Endothelial cell of umbilical vein (primary cell): ENCODE results near the gene PDE4B. TPM values are rescaled to one million over a fixed set of nuclear protein-coding genes. Genes with fewer than 3 reads are reported as not detected.
A peak's percentile ranks its signal among the peaks of the same experiment; 100 is the strongest.

Source experiments
- BruUV-seq: library from RNA; stranded (reverse); fragments of 400-500 nt; replicated peaks from 2 replicates; lab custom pipeline; 2021; lab: Mats Ljungman, UMichigan
- CTCF ChIA-PET: fragments of 300-600, 350-600 bp; sonication (Branson Sonifier 250); formaldehyde crosslinking; loops from one replicate; lab custom pipeline; 2021; ENCODE audit warnings: antibody characterized with exemption, inconsistent platforms; lab: Charles Lee
- POLR2A ChIA-PET: fragments of 300-600, 350-600 bp; sonication (Branson Sonifier 250); formaldehyde crosslinking; loops from one replicate; lab custom pipeline; 2021; ENCODE audit warnings: antibody characterized with exemption, inconsistent platforms; lab: Charles Lee
- DNase-seq: peaks from one replicate; pipeline ENCODE4 v3.0.0-alpha.2; 2011; ENCODE audit warnings: low read depth, low spot score
- FAIRE-seq: peaks from 2 replicates; lab custom pipeline; 2011; peaks lifted over from hg19 to GRCh38; lab: Jason Lieb, UNC
- H2AFZ ChIP-seq: 2 replicates; pipeline ENCODE4 v1.6.0; 2012; ENCODE audit warnings: low read depth, low read length, control low read depth, inconsistent platforms
- H3K27ac ChIP-seq: 2 replicates; pipeline ENCODE4 v1.5.1; 2011; ENCODE audit warnings: low read depth, mild to moderate bottlenecking, control low read depth, low read length, moderate library complexity; ENCODE audit not compliant: insufficient read depth
- H3K27me3 ChIP-seq, 2 experiments: 2 replicates each; pipeline versions ENCODE4 v1.6.0 to v1.6.1; 2011; ENCODE audit warnings: low read length in 2 of 2, mixed read lengths in 1 of 2; ENCODE audit not compliant: control insufficient read depth in 2 of 2, insufficient read depth in 2 of 2
- H3K36me3 ChIP-seq, 2 experiments: 2 replicates in 1 of 2; 3 replicates in 1 of 2; pipeline ENCODE4 v1.5.1; 2011; ENCODE audit warnings: low read length in 2 of 2, mild to moderate bottlenecking in 1 of 2, moderate library complexity in 1 of 2; ENCODE audit not compliant: control insufficient read depth in 2 of 2, insufficient read depth in 2 of 2; ENCODE audit errors: extremely low read depth in 1 of 2
- H3K4me1 ChIP-seq: 3 replicates; pipeline ENCODE4 v1.5.1; 2011; ENCODE audit warnings: mild to moderate bottlenecking, low read length; ENCODE audit not compliant: control insufficient read depth, insufficient read depth; ENCODE audit errors: extremely low read depth
- H3K4me2 ChIP-seq: 2 replicates; pipeline ENCODE4 v1.6.1; 2011; ENCODE audit warnings: low read length, control low read depth, mixed read lengths; ENCODE audit not compliant: insufficient read depth
- H3K4me3 ChIP-seq, 3 experiments: fragments of 200-600 bp in 1 of 3; sonication (generic), shearing (Covaris generic) in 1 of 3; replicated peaks in 1 of 3; 2 replicates each; pipeline ENCODE4 v1.5.1; 2011 to 2016; ENCODE audit warnings: control low read depth in 3 of 3, low read length in 3 of 3, mild to moderate bottlenecking in 2 of 3, inconsistent platforms in 1 of 3, low read depth in 1 of 3, moderate library complexity in 1 of 3; ENCODE audit not compliant: insufficient read depth in 1 of 3
- H3K79me2 ChIP-seq: 2 replicates; pipeline ENCODE4 v1.6.0; 2012; ENCODE audit warnings: low read length, inconsistent platforms; ENCODE audit not compliant: control insufficient read depth, insufficient read depth
- H3K9ac ChIP-seq: replicated peaks from 2 replicates; pipeline ENCODE3; 2011; ENCODE audit warnings: low read length, control low read depth; ENCODE audit not compliant: insufficient read depth; ENCODE audit errors: extremely low read depth
- H3K9me1 ChIP-seq: replicated peaks from 3 replicates; pipeline ENCODE4 v1.6.0; 2011; ENCODE audit warnings: mild to moderate bottlenecking, low read length; ENCODE audit not compliant: control insufficient read depth, insufficient read depth; ENCODE audit errors: extremely low read depth
- H3K9me3 ChIP-seq: replicated peaks from 2 replicates; pipeline ENCODE4 v1.5.1; 2012; ENCODE audit warnings: low read length, inconsistent platforms; ENCODE audit not compliant: control insufficient read depth, insufficient read depth
- H4K20me1 ChIP-seq: replicated peaks from 2 replicates; pipeline ENCODE3; 2011; ENCODE audit warnings: mild to moderate bottlenecking, low read length; ENCODE audit not compliant: control insufficient read depth, insufficient read depth; ENCODE audit errors: extremely low read depth
- EZH2 ChIP-seq: IDR thresholded peaks from 2 replicates; pipeline ENCODE4 v1.6.1; 2012; ENCODE audit warnings: borderline replicate concordance, low read depth, mild to moderate bottlenecking, moderate library complexity, low read length, inconsistent platforms; ENCODE audit not compliant: severe bottlenecking
- GATA2 ChIP-seq: IDR thresholded peaks from 2 replicates; pipeline ENCODE4 v1.7.0; 2011; ENCODE audit warnings: low read depth, mild to moderate bottlenecking, moderate library complexity, mixed read lengths, low read length; ENCODE audit not compliant: insufficient read length, insufficient read depth
- JUN ChIP-seq: IDR thresholded peaks from 2 replicates; pipeline ENCODE4 v1.6.1; 2011; ENCODE audit warnings: borderline replicate concordance, low read depth; ENCODE audit not compliant: insufficient read length, insufficient read depth
- MYC ChIP-seq: IDR thresholded peaks from one replicate; pipeline ENCODE4 v1.6.1; 2011; ENCODE audit warnings: mild to moderate bottlenecking, low read depth, low read length
- POLR2A ChIP-seq: IDR thresholded peaks from 2 replicates; pipeline ENCODE4 v1.6.1; 2012; ENCODE audit warnings: low read depth, mild to moderate bottlenecking, control low read depth, low read length
- POLR2AphosphoS5 ChIP-seq: IDR thresholded peaks from 2 replicates; pipeline ENCODE4 v1.6.1; 2012; ENCODE audit warnings: low read depth, mild to moderate bottlenecking, control low read depth, low read length, moderate library complexity; ENCODE audit not compliant: insufficient read depth
- dilution Hi-C: fragments of 300-500 bp; cut with MboI; formaldehyde crosslinking; loops from one replicate; pipeline ENCODE4 v1.15.0; 2019; ENCODE audit warnings: low sequenced_read_pairs; ENCODE audit not compliant: extremely low pct_ligation_motif_present
- intact Hi-C: fragments of 100-400 bp; cut with micrococcal nuclease; formaldehyde crosslinking; loops from one replicate; pipeline ENCODE4 v1.10.0; 2022
- polyA plus RNA-seq, 4 experiments: library from polyadenylated mRNA; depleted of rRNA in 3 of 4; stranded (reverse) in 3 of 4; unstranded in 1 of 4; fragments of >200 nt; gene quantifications; 2 replicates each; pipeline versions ENCODE4 v1.2.1 to v1.2.3, GENCODE V29; 2011 to 2012; ENCODE audit warnings: missing spikeins in 1 of 4
- total RNA-seq: library from RNA; stranded (reverse); gene quantifications from 2 replicates; pipeline ENCODE4 v1.2.3, GENCODE V29; 2021
- TF ChIP-seq, protein P1 (sequence below): IDR thresholded peaks from 2 replicates; pipeline ENCODE4 v1.6.1; 2011; ENCODE audit not compliant: insufficient read depth, insufficient read length
- TF ChIP-seq, protein P2 (sequence below), 2 donors: IDR thresholded peaks; 1 replicate in 1 of 2; 2 replicates in 1 of 2; pipeline ENCODE4 v1.5.1; 2011; ENCODE audit warnings: low read length in 2 of 2, mild to moderate bottlenecking in 2 of 2, moderate library complexity in 2 of 2, control low read depth in 1 of 2, inconsistent platforms in 1 of 2, low read depth in 1 of 2; ENCODE audit not compliant: insufficient read depth in 1 of 2; ENCODE audit errors: extremely low read depth in 1 of 2

Gene PDE4B
- total and polyA plus RNA-seq, 2 donors (not counting 3 experiments of a cell fraction or from before 2014, with no cell fraction given), result 63.5 to 69.8 TPM

DNA sequence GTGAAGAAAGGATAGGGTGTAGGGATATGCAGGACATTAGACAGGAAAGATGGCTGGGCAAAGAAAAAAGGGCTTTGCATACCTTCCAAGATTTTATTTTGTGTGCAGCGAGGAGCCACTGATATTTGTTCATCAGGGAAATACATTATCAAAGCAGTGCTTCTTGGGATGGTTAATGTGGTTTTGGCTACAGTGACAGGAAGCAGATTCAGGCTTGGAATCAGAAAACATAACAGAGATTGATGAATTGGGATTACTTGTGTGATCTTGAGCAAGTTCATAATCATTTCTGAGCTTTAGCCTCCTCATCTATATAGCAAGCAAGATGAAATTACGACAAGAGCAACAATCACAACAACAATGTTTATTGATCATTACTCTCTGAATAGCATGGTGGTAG, 492.1 kb downstream of the PDE4B start:
- POLR2A ChIA-PET, result no interaction called here
- dilution Hi-C loops, result no loop called here

More for the DNA sequence above, 492.1 kb downstream of the PDE4B start:
- no TSS peak for BruUV-seq
- Histone ChIP-seq H3K27ac (no peak overlapping the region), H3K9me1 (no peaks in the 10 kb centered on the region), H3K4me1 (peaks cover 3% of the 10 kb centered on the region), H3K4me3 (no peak overlapping the region), H2AFZ (no peak overlapping the region), H3K9me3 (no peaks in the 10 kb centered on the region), H3K79me2 (no peaks in the 10 kb centered on the region), H3K36me3 (no peaks in the 10 kb centered on the region), H3K27me3 (no peaks in the 10 kb centered on the region), H4K20me1 (no peaks in the 10 kb centered on the region), H3K4me2 (no peak overlapping the region), H3K9ac (no peak overlapping the region)
- FAIRE-seq (peak; percentile 42), DNase-seq (no peak)
- intact Hi-C loops, result no loop called here
- TF ChIP-seq MYC, result no peak
- TF ChIP-seq JUN, result no peak
- no peak for TF ChIP-seq POLR2A
- no peak for TF ChIP-seq EZH2
- TF ChIP-seq, protein P1, sequence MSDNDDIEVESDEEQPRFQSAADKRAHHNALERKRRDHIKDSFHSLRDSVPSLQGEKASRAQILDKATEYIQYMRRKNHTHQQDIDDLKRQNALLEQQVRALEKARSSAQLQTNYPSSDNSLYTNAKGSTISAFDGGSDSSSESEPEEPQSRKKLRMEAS, result no peak
- TF ChIP-seq POLR2AphosphoS5, result no peak
- TF ChIP-seq GATA2, result no peak
- TF ChIP-seq, protein P2, sequence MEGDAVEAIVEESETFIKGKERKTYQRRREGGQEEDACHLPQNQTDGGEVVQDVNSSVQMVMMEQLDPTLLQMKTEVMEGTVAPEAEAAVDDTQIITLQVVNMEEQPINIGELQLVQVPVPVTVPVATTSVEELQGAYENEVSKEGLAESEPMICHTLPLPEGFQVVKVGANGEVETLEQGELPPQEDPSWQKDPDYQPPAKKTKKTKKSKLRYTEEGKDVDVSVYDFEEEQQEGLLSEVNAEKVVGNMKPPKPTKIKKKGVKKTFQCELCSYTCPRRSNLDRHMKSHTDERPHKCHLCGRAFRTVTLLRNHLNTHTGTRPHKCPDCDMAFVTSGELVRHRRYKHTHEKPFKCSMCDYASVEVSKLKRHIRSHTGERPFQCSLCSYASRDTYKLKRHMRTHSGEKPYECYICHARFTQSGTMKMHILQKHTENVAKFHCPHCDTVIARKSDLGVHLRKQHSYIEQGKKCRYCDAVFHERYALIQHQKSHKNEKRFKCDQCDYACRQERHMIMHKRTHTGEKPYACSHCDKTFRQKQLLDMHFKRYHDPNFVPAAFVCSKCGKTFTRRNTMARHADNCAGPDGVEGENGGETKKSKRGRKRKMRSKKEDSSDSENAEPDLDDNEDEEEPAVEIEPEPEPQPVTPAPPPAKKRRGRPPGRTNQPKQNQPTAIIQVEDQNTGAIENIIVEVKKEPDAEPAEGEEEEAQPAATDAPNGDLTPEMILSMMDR (IDR thresholded peaks at IDR 0.05; ENCODE audit: extremely low read depth in 1 of 2, insufficient read depth in 1 of 2, low read depth in 1 of 2, low read length in 2 of 2), result no peak
- CTCF ChIA-PET, result no interaction called here
